Osteoblast (primary cell): ENCODE results near the gene HACD3. TPM values are rescaled to one million over a fixed set of nuclear protein-coding genes. Genes with fewer than 3 reads are reported as not detected.
A peak's percentile ranks its signal among the peaks of the same experiment; 100 is the strongest.

ENCODE experiments used
- DNase-seq: peaks from one replicate; pipeline ENCODE4 v3.0.0; 2011; ENCODE audit warnings: low spot score, mixed read lengths; ENCODE audit not compliant: insufficient read length; ENCODE audit errors: missing footprints
- H2AFZ ChIP-seq: 2 replicates; pipeline ENCODE4 v1.6.0; 2011; ENCODE audit warnings: mild to moderate bottlenecking, low read length
- H3K27ac ChIP-seq: 2 replicates; pipeline ENCODE4 v1.5.1; 2011; ENCODE audit warnings: mild to moderate bottlenecking, low read depth, low read length, moderate library complexity
- H3K27me3 ChIP-seq: 2 replicates; pipeline ENCODE4 v1.6.0; 2012; ENCODE audit warnings: mild to moderate bottlenecking, control low read depth, inconsistent platforms, low read length, moderate library complexity; ENCODE audit not compliant: insufficient read depth
- H3K36me3 ChIP-seq: 2 replicates; pipeline ENCODE4 v1.5.1; 2011; ENCODE audit warnings: mild to moderate bottlenecking, low read length, control low read depth, moderate library complexity; ENCODE audit not compliant: insufficient read depth
- H3K4me1 ChIP-seq: 2 replicates; pipeline ENCODE4 v1.5.1; 2011; ENCODE audit warnings: mild to moderate bottlenecking, low read length, control low read depth, moderate library complexity; ENCODE audit not compliant: insufficient read depth
- H3K4me2 ChIP-seq: 2 replicates; pipeline ENCODE4 v1.6.0; 2011; ENCODE audit warnings: mild to moderate bottlenecking, low read length; ENCODE audit not compliant: insufficient read depth
- H3K4me3 ChIP-seq: fragments of 200-600 bp; sonication (generic); 3 replicates; pipeline ENCODE4 v1.5.1; 2012; ENCODE audit warnings: mild to moderate bottlenecking, low read length, inconsistent platforms; ENCODE audit not compliant: insufficient read depth
- H3K79me2 ChIP-seq: 2 replicates; pipeline ENCODE4 v1.6.0; 2012; ENCODE audit warnings: mild to moderate bottlenecking, low read length, control low read depth, inconsistent platforms; ENCODE audit not compliant: insufficient read depth
- H3K9me3 ChIP-seq: 2 replicates; pipeline ENCODE4 v1.5.1; 2011; ENCODE audit warnings: low read depth, low read length, control low read depth
- H4K20me1 ChIP-seq: 2 replicates; pipeline ENCODE4 v1.6.0; 2012; ENCODE audit warnings: mild to moderate bottlenecking, low read length, control low read depth; ENCODE audit not compliant: insufficient read depth
- CTCF ChIP-seq: IDR thresholded peaks from 2 replicates; pipeline ENCODE4 v1.5.1; 2011; ENCODE audit warnings: mild to moderate bottlenecking, low read depth, low read length, moderate library complexity; ENCODE audit errors: extremely low read depth
- total RNA-seq: library from RNA; depleted of rRNA; stranded (reverse); fragments of >200 nt; gene quantifications from 2 replicates; pipeline ENCODE4 v1.2.3, GENCODE V29; 2012

HACD3 gene
- total RNA-seq, 1 donor, result 75.3 TPM

DNA sequence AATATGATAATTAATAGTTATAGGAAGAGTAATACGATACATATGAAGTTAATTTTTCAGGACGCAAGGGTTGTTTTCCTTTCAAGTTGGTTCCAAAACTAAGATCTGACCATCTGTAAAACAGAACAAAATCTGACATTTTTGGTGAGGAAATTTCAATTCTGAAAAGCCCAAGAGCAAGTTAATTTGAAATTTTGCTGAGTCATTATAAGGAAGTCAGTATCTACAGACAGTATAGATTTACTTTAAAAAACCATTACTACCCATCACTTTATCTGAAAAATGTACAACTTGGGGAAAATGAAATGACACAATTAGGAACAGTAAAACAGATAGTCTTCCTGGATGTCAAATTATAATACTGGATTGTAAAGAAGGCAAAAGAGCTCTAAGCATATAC is 68.2 kb downstream of the HACD3 start:
- Histone ChIP-seq H3K4me3 (no peak overlapping the region), H3K4me1 (no peaks in the 10 kb centered on the region), H2AFZ (no peak overlapping the region), H3K27ac (no peak overlapping the region), H3K36me3 (peaks cover 58% of the 10 kb centered on the region), H3K79me2 (no peaks in the 10 kb centered on the region), H3K4me2 (no peak overlapping the region), H4K20me1 (no peaks in the 10 kb centered on the region), H3K9me3 (no peaks in the 10 kb centered on the region), H3K27me3 (no peaks in the 10 kb centered on the region)
- no peak for DNase-seq
- TF ChIP-seq CTCF, result no peak

GRCh38 chr15:65599677-65600076 is 69.4 kb downstream of the HACD3 start:
- Histone ChIP-seq H3K4me2 (no peak overlapping the region), H4K20me1 (no peaks in the 10 kb centered on the region), H3K79me2 (peaks cover under 1% of the 10 kb centered on the region), H3K4me1 (no peaks in the 10 kb centered on the region), H3K36me3 (peaks cover 66% of the 10 kb centered on the region), H3K9me3 (no peaks in the 10 kb centered on the region), H3K27me3 (no peaks in the 10 kb centered on the region), H3K4me3 (no peak overlapping the region), H3K27ac (no peak overlapping the region), H2AFZ (no peak overlapping the region)
- no peak for DNase-seq
- no peak for TF ChIP-seq CTCF

GRCh38 chr15:65603134-65603533 is 72.9 kb downstream of the HACD3 start:
- Histone ChIP-seq H3K27ac (no peak overlapping the region), H2AFZ (no peak overlapping the region), H3K9me3 (no peaks in the 10 kb centered on the region), H3K79me2 (peaks cover 26% of the 10 kb centered on the region), H3K4me3 (no peak overlapping the region), H3K4me1 (no peaks in the 10 kb centered on the region), H3K4me2 (no peak overlapping the region), H3K36me3 (peaks cover 63% of the 10 kb centered on the region), H3K27me3 (no peaks in the 10 kb centered on the region), H4K20me1 (no peaks in the 10 kb centered on the region)
- no peak for TF ChIP-seq CTCF
- DNase-seq, result peak; percentile 10

GRCh38 chr15:65603559-65603958 is 73.3 kb downstream of the HACD3 start:
- no peaks in the 10 kb centered on the region for H3K27me3 ChIP-seq
- no peak for DNase-seq
- TF ChIP-seq CTCF, result no peak
- no peaks in the 10 kb centered on the region for H4K20me1 ChIP-seq
- peaks cover 30% of the 10 kb centered on the region for H3K79me2 ChIP-seq
- H3K4me1 ChIP-seq, result peaks cover under 1% of the 10 kb centered on the region
- no peak overlapping the region for H3K4me2 ChIP-seq
- H2AFZ ChIP-seq, result no peak overlapping the region
- no peak overlapping the region for H3K4me3 ChIP-seq
- H3K36me3 ChIP-seq, result peaks cover 59% of the 10 kb centered on the region
- no peaks in the 10 kb centered on the region for H3K9me3 ChIP-seq
- H3K27ac ChIP-seq, result no peak overlapping the region
